Effector memory CD4-positive, alpha-beta T cell (primary cell): ENCODE data around the gene GALNT9.

Source experiments
- DNase-seq, 3 donors: peaks; one replicate each; pipeline ENCODE4 v3.0.0-alpha.2; 2020
- H3K27ac ChIP-seq: 2 replicates; pipeline ENCODE4 v1.7.0; 2013; ENCODE audit warnings: mild to moderate bottlenecking, low read length, moderate library complexity; ENCODE audit not compliant: insufficient read depth, poor library complexity, severe bottlenecking
- H3K27me3 ChIP-seq: replicated peaks from 2 replicates; pipeline ENCODE4 v1.7.0; 2013; ENCODE audit warnings: mild to moderate bottlenecking, low read length; ENCODE audit not compliant: insufficient read depth, control insufficient read depth, poor library complexity, severe bottlenecking
- H3K36me3 ChIP-seq: 2 replicates; pipeline ENCODE4 v1.7.0; 2013; ENCODE audit warnings: mild to moderate bottlenecking, low read length, moderate library complexity; ENCODE audit not compliant: control insufficient read depth, insufficient read depth
- H3K4me1 ChIP-seq: 2 replicates; pipeline ENCODE4 v1.7.0; 2013; ENCODE audit warnings: low read length, mild to moderate bottlenecking; ENCODE audit not compliant: control insufficient read depth, insufficient read depth, poor library complexity, severe bottlenecking
- H3K4me3 ChIP-seq: 2 replicates; pipeline ENCODE4 v1.7.0; 2013; ENCODE audit warnings: low read length, low read depth, mild to moderate bottlenecking; ENCODE audit not compliant: insufficient read depth, poor library complexity, severe bottlenecking
- H3K9me3 ChIP-seq: 2 replicates; pipeline ENCODE4 v1.7.0; 2013; ENCODE audit warnings: mild to moderate bottlenecking, low read length, moderate library complexity; ENCODE audit not compliant: control insufficient read depth

Gene GALNT9

DNA sequence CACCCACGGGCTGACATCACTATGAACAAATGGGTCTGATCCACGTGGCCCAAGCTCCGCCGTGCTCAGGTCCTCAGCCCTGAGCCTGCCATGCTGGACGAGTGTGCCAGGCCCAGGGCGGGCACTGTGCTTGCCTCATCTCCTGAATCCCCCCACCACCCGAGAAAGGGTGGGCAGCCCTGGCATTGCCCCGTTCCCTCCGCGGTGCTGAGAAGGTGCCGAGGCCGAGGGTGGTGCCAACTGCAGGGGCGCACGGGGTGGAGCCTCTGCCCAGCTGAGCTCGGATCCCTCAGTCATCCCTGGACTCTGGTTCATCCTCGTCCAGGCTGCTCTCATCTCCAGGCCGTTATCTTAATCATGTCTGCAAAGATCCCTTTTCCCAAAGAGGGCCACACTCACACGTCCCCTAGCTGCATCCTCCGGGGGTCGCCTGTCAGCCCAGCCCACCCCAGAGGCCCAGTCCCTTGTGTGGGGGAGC, 124.6 kb downstream of the GALNT9 start:
- H3K27me3 ChIP-seq: peaks cover 18% of the 10 kb centered on the region
- no peak overlapping the region for H3K4me3 ChIP-seq
- H3K27ac ChIP-seq: no peak overlapping the region
- H3K9me3 ChIP-seq: no peaks in the 10 kb centered on the region
- peaks cover 9% of the 10 kb centered on the region for H3K4me1 ChIP-seq
- H3K36me3 ChIP-seq: no peaks in the 10 kb centered on the region
- no peak for DNase-seq

DNA sequence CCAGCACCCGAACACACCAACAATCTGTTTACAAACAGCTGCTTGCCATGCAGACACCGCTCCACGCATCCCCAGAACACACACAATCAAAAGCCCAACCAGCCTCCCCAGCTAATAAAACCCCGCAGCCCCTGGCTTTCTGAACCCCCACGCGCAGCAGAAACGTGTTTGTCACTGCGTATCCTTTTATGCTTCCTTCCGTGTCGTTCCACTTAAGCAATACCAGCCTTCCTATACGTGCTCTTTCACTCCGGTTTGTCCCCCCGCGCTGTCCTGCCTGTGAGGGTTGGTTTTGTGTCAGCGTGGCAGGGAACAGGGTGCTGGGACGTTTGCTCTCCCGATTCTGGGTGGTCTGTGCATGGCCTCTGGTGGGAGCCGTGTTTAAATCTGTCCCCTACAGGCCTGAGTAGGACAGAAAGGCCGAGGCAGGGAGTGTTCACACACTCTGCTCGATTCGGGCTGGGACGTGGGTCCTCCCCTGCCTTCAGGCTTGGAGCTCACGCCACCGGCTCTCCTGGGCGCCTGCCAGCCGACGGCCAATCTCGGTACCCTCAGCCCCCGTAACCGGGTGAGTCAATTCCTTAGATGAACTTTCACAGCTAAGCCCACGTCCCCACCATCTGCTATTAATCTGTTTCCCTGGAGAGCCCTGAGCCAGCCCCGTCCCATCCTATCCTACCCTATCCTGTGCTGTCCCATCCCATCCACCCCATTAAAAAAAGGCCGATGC, 125.2 kb downstream of the GALNT9 start:
- H3K36me3 ChIP-seq: no peaks in the 10 kb centered on the region
- H3K4me1 ChIP-seq: peaks cover 9% of the 10 kb centered on the region
- no peak for DNase-seq
- H3K4me3 ChIP-seq: no peak overlapping the region
- H3K27ac ChIP-seq: no peak overlapping the region
- H3K27me3 ChIP-seq: peaks cover 18% of the 10 kb centered on the region
- H3K9me3 ChIP-seq: no peaks in the 10 kb centered on the region

DNA sequence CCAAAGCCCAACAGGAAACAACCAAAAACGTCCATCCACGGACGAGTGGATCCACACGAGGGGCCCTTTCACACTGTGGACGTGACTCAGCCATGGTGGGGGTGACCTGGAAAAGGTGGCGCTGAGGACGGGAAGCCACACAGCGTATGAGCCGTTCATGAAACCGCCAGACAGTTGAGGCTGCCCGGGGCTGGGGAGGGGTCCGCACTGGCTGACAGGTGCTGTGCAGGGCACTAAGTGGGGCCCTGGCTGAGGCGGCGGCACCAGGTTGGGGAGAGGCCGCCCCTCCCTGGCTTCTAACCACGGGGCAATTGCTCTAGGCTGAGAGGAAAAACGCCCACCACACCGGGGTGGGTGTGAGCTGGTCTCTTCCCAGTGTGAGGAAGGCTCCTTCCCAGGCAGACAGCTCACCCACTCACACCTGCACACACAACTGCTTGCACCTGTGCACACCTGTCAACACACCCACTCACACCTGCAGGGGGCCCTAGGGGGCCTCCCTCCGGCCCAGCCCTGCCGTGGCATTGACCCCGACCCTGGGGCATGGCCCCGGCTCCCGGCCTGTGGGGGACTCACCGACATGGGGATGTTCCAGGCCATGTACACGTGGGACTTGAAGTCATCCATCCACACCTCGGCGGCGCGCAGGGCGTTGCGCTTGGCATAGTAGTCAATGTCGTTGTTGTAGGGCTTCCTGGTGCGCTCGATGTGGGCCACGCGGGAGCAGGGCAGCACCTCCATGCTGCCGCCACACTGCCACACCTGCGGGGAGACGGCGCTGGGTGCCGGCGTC, 126.3 kb downstream of the GALNT9 start:
- Histone ChIP-seq H3K9me3 (no peaks in the 10 kb centered on the region), H3K4me3 (no peak overlapping the region), H3K27me3 (peaks cover 18% of the 10 kb centered on the region), H3K4me1 (peaks cover 9% of the 10 kb centered on the region), H3K27ac (no peak overlapping the region), H3K36me3 (no peaks in the 10 kb centered on the region)
- DNase-seq: no peak

DNA sequence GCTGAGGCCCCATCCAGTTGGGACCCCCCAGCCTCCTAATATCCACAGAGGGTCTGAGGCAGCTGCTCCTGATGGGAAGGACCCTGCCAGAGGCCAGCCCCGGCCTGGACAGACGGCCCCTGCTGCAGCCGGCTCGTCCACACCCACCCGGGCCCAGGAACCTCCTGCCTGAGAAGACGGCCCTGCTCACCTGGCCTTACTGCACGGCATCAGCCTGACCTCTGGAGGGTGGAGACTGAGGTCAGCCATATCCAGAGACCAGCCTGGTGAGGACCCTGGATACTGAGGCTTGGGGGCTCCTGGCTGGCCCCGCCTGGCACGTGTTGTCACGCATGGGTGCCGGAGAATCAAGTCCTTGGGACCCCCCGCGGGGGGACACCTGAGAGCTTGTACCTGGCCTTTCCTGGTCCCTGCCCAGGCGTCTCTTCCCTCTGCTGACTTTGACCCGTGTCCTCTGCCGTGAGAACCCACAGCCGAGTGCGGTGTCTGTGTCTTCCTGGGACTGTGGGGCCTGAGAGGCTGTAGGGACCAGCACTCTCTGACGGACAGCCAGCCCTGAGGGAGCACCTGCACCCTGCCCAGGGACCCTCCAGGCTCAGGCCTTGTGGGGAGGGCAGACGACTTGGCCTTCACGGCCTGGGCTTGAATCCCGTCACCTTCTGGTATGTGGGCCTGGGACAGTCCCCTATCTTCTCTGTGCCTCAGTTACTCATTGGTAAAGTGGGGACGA, 127.8 kb downstream of the GALNT9 start:
- no peak overlapping the region for H3K4me3 ChIP-seq
- no peaks in the 10 kb centered on the region for H3K36me3 ChIP-seq
- no peak overlapping the region for H3K27ac ChIP-seq
- H3K4me1 ChIP-seq: peaks cover 9% of the 10 kb centered on the region
- peaks cover 18% of the 10 kb centered on the region for H3K27me3 ChIP-seq
- no peak for DNase-seq
- no peaks in the 10 kb centered on the region for H3K9me3 ChIP-seq

DNA sequence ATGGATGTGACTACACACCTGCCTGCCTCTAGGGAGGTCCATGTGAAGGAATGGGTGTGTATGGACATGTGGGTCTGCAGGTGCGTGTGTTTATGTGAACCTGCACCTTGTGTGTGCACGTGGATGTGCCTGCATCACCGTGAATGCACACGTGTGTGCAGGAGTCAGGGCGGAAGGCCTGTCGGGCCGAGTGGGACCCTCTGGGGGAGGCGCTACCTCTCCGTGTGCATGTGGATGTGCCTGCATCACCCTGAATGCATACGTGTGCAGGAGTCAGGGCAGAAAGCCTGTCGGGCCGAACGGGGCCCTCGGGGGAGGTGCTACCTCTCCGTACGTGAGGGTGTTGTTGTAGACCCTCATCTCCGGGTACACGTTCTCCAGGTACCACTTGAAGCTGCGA, 128.6 kb downstream of the GALNT9 start:
- H3K9me3 ChIP-seq: no peaks in the 10 kb centered on the region
- DNase-seq: no peak
- peaks cover 9% of the 10 kb centered on the region for H3K4me1 ChIP-seq
- H3K27ac ChIP-seq: no peak overlapping the region
- H3K36me3 ChIP-seq: no peaks in the 10 kb centered on the region
- peaks cover 13% of the 10 kb centered on the region for H3K27me3 ChIP-seq
- no peak overlapping the region for H3K4me3 ChIP-seq

DNA sequence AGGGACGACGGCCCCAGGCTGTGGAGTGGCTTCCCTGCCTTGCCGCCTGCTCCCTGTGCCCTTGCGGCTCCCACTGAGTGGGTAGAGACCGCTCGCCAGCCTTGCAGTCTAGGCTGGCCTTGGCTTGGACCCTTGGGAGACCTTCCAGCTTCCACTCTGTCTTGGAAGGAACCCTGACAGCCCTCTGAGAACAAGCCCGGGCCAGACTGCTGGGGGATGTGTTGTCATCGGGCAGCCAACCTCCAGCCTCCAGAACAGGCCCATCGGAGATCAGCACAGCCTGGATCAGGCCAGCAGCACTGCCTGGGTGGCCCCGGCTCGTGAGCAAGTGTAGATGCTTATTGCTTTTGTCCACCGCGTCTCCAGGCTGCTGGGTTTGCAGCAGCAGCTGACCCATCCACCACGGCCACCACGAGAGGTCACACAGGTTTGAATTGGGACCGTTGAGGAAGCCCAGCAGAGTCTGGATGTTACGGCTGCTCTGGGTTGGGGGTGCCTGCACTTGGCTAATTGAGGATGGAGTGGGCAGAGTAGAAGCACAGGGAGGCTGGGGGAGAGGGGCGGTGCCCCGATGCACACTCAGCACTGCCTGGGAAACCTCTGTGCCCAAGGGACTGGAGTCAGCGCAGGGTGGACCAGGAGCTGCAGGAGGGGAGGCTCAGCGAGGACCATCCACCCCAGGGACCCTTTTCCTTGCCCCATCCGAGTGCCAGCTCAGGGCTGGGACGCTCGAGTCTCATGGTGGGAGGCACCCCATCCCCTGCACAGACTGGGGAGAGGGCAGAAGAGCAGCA, 129.7 kb downstream of the GALNT9 start:
- Histone ChIP-seq H3K9me3 (no peaks in the 10 kb centered on the region), H3K36me3 (no peaks in the 10 kb centered on the region), H3K27me3 (peaks cover 4% of the 10 kb centered on the region), H3K4me1 (no peaks in the 10 kb centered on the region), H3K4me3 (no peak overlapping the region), H3K27ac (no peak overlapping the region)
- no peak for DNase-seq

DNA sequence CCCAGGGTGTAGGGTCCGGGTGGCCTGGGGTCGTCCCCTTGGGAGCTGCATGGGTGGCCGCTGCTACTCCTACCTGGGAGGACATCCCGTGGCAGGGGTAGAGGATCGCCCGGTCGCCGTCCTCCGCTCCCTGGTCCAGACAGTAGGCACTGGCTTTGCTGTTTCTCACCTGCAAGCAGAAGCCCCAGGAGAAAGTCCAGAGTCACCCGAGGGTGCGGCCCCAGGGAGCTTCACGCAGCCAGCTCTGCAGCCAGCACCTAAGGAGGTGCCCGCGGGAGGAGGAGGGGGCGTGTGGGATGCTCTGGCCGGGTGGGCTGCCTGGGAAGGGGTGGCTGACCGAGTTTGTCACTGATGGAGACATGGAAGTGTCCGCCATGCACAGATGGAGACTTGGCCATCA, 130.3 kb downstream of the GALNT9 start:
- no peak for DNase-seq
- Histone ChIP-seq H3K9me3 (no peaks in the 10 kb centered on the region), H3K4me3 (no peak overlapping the region), H3K27me3 (no peaks in the 10 kb centered on the region), H3K36me3 (no peaks in the 10 kb centered on the region), H3K4me1 (no peaks in the 10 kb centered on the region), H3K27ac (no peak overlapping the region)

DNA sequence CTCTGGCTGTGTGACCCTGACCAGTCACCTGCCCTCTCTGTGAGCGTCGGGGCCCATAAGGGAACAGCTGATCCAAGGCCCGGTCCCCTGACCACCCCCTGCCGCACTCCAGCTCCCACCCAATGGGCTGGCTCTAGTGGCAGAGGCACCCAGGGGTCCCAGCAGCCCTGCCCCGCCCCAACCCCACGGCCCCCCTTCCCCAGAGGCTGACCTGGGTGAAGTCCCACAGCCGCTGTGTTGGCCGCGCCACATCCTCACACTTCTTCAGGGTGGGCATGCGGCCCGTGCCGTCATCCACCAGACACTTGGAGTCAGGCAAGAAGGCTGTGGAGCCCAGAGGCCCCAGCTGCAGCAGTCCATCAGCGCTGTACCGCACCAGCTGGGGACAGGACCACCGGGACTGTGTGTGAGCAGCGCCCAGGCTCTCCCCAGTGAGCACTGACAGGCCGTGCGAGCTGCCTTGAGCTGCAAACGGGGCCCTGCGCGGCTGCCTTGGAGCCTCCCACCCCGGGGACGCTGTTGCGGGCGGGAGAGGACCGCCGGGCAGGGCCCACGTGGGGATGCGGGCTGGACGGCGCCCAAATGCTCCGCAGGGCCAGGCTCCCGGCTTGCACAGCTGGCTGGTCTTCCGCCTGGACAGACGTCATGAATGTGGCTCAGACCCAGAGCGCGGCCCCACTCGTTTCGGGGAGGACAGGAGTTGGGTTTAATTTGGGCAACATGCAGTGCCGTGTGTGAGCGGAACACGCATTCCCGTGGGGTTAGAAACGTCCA, 131.6 kb downstream of the GALNT9 start:
- H3K4me3 ChIP-seq: no peak overlapping the region
- no peaks in the 10 kb centered on the region for H3K4me1 ChIP-seq
- no peaks in the 10 kb centered on the region for H3K27me3 ChIP-seq
- H3K27ac ChIP-seq: no peak overlapping the region
- no peaks in the 10 kb centered on the region for H3K9me3 ChIP-seq
- no peaks in the 10 kb centered on the region for H3K36me3 ChIP-seq
- DNase-seq: no peak

DNA sequence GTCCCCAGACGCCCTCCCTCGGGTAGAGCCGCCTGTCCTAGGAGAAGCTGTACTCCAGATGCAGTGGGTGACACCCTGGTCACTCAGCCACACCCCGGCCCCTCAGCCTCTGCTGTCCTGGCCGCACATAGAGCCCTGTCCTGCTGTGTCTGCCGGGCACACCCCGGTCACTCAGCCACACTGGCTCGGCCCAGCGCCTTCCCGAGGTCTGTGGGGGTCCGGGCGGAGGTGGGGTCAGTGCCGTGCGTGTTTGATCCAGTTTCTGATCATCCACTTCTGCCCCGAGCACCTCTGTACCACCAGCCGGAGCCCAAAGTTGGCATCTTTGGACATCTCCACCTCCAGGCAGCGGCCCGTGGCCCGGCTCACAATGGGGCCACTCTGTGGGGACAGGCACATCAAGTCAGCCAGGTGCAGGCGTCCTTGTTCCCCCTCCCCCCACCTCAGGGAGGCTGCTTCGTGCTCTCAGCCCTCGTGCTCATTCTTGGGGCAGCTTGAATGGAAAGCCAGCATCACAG, 132.5 kb downstream of the GALNT9 start:
- H3K27ac ChIP-seq: no peak overlapping the region
- no peaks in the 10 kb centered on the region for H3K36me3 ChIP-seq
- no peaks in the 10 kb centered on the region for H3K4me1 ChIP-seq
- DNase-seq: no peak
- H3K27me3 ChIP-seq: no peaks in the 10 kb centered on the region
- no peak overlapping the region for H3K4me3 ChIP-seq
- no peaks in the 10 kb centered on the region for H3K9me3 ChIP-seq
